ENCODE results near the gene IFNG. TPM values are rescaled to one million over a fixed set of nuclear protein-coding genes. Genes with fewer than 3 reads are reported as not detected.
"Not testable (repeated sequence)": the region's sequence is repeated elsewhere in the genome, so short reads cannot be mapped to it uniquely, and the experiment has no call there.

IFNG gene
- total and polyA plus RNA-seq, 2 experiments from 2014 or later = 0.11 TPM; not detected in 1

GRCh38 chr12:68175557-68176061 is 16.1 kb upstream of the IFNG start:
- TF ChIP-seq CTCF (IDR thresholded peaks at IDR 0.05; ENCODE audit: low read depth, low read length) = no peak
- H3K4me3 ChIP-seq = no peak overlapping the region
- no peaks in the 10 kb centered on the region for H3K27me3 ChIP-seq
- H3K9me3 ChIP-seq (ENCODE audit: low read depth) = no peaks in the 10 kb centered on the region
- no peaks in the 10 kb centered on the region for H3K36me3 ChIP-seq
- no peak overlapping the region for H3K27ac ChIP-seq
- no peak for DNase-seq (ENCODE audit: low read depth in 1 of 2, low spot score in 1 of 2)
- no peaks in the 10 kb centered on the region for H3K4me1 ChIP-seq (ENCODE audit: low read depth)

- H3K27me3 ChIP-seq; H3K9me3 ChIP-seq (ENCODE audit: low read depth); H3K27ac ChIP-seq; H3K4me1 ChIP-seq (ENCODE audit: low read depth); DNase-seq (ENCODE audit: low read depth in 1 of 2, low spot score in 1 of 2); H3K4me3 ChIP-seq; H3K36me3 ChIP-seq: not testable (repeated sequence)
Measured at GRCh38 chr12:68174761-68175160, 15.2 kb upstream of the IFNG start.

- no peak overlapping the region for H3K4me3 ChIP-seq
- no peaks in the 10 kb centered on the region for H3K36me3 ChIP-seq
- DNase-seq (ENCODE audit: low read depth in 1 of 2, low spot score in 1 of 2) = no peak
- no peaks in the 10 kb centered on the region for H3K9me3 ChIP-seq (ENCODE audit: low read depth)
- TF ChIP-seq CTCF (IDR thresholded peaks at IDR 0.05; ENCODE audit: low read depth, low read length) = no peak
- H3K27me3 ChIP-seq = no peaks in the 10 kb centered on the region
- H3K27ac ChIP-seq = no peak overlapping the region
- H3K4me1 ChIP-seq (ENCODE audit: low read depth) = no peaks in the 10 kb centered on the region
Measured at GRCh38 chr12:68173792-68174191, 14.3 kb upstream of the IFNG start.

GRCh38 chr12:68170726-68171125 is 11.2 kb upstream of the IFNG start:
- Histone ChIP-seq H3K4me1 (ENCODE audit: low read depth) (no peaks in the 10 kb centered on the region), H3K36me3 (no peaks in the 10 kb centered on the region), H3K27me3 (no peaks in the 10 kb centered on the region), H3K9me3 (ENCODE audit: low read depth) (no peaks in the 10 kb centered on the region), H3K4me3 (no peak overlapping the region), H3K27ac (no peak overlapping the region)
- no peak for DNase-seq (ENCODE audit: low read depth in 1 of 2, low spot score in 1 of 2)
- no peak for TF ChIP-seq CTCF (IDR thresholded peaks at IDR 0.05; ENCODE audit: low read depth, low read length)

GRCh38 chr12:68169213-68169889 is 9.8 kb upstream of the IFNG start:
- Histone ChIP-seq H3K4me3 (no peak overlapping the region), H3K27ac (no peak overlapping the region), H3K36me3 (no peaks in the 10 kb centered on the region), H3K9me3 (ENCODE audit: low read depth) (no peaks in the 10 kb centered on the region), H3K4me1 (ENCODE audit: low read depth) (no peaks in the 10 kb centered on the region), H3K27me3 (no peaks in the 10 kb centered on the region)
- no peak for TF ChIP-seq CTCF (IDR thresholded peaks at IDR 0.05; ENCODE audit: low read depth, low read length)
- no peak for DNase-seq (ENCODE audit: low read depth in 1 of 2, low spot score in 1 of 2)

- no peak for TF ChIP-seq CTCF (IDR thresholded peaks at IDR 0.05; ENCODE audit: low read depth, low read length)
- Histone ChIP-seq H3K27ac (no peak overlapping the region), H3K4me1 (ENCODE audit: low read depth) (no peaks in the 10 kb centered on the region), H3K9me3 (ENCODE audit: low read depth) (no peaks in the 10 kb centered on the region), H3K4me3 (no peak overlapping the region), H3K27me3 (no peaks in the 10 kb centered on the region), H3K36me3 (no peaks in the 10 kb centered on the region)
- DNase-seq (ENCODE audit: low read depth in 1 of 2, low spot score in 1 of 2) = no peak
Measured at GRCh38 chr12:68166317-68166831, 6.8 kb upstream of the IFNG start.
